Measurements from ENCODE around the gene STRBP. TPM values are rescaled to one million over a fixed set of nuclear protein-coding genes. Genes with fewer than 3 reads are reported as not detected.

Gene STRBP
- polyA plus RNA-seq, 3 donors: 48.1 to 51.9 (median 51.1) TPM

GRCh38 chr9:123107639-123108285, 160.6 kb downstream of the STRBP start:
- no peak for DNase-seq (ENCODE audit: low read depth in 3 of 3, low spot score in 2 of 3)

GRCh38 chr9:123105490-123105889, 162.9 kb downstream of the STRBP start:
- no peak for DNase-seq (ENCODE audit: low read depth in 3 of 3, low spot score in 2 of 3)

DNA sequence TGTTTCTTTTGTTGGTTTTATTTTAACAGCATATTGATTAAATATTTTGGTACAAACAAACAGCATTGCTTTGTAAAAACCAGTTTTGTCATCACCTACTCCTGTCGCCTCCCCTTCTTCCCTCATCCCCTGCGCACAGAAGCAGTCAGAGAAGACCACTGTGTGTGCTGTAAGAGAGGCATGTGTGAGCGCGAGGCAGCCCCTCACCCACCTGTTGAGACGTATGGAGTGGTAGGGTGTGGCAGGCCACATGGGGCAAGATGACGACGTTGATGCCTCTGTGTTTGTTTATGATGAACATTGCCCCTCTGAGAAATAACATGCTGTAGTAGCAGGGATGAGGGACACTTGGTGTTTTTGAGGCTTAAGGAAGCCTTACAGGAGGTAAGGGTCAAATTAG, 163.6 kb downstream of the STRBP start:
- no peak for DNase-seq (ENCODE audit: low read depth in 3 of 3, low spot score in 2 of 3)

GRCh38 chr9:123102375-123103113, 165.8 kb downstream of the STRBP start:
- DNase-seq (ENCODE audit: low read depth in 3 of 3, low spot score in 2 of 3): no peak

DNA sequence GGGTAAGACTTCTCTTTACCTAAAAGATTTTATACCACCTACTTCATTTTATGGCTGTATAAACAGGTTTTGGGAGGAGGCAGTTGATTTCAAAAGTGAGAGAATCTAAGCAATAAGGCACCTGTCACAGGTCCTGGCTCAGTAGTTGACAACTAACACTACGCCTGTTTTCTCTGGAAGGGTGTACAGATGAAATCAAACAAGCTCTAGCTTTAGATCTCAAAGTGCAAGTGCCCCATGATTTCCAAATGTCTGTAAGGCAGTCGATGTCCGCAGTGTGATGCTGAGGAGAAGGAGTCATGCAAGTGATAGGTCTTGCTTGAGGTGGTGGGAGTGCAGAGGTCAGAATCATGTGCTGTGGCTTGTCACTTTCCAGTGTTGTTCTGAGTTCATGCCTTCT, 168.8 kb downstream of the STRBP start:
- no peak for DNase-seq (ENCODE audit: low read depth in 3 of 3, low spot score in 2 of 3)

GRCh38 chr9:123099042-123099441, 169.3 kb downstream of the STRBP start:
- DNase-seq (ENCODE audit: low read depth in 3 of 3, low spot score in 2 of 3): no peak

DNA sequence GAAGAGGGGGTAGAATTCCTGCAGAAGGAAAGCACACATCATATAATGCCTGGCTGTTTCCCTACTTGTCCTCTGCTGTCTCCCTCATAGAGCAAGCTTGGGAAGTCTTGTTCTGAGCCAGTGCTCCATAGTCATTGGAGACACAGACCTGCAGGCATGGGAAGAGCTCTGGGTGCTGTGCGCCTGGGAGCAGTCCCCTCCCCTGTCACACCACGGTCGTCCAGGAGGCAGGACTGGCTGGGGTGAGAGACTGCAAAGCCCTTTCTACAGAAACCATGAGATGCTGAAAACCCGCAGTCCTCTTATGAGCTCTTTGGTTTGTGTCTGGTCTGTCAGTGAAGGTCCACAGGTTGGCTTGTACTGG, 170.3 kb downstream of the STRBP start:
- DNase-seq (ENCODE audit: low read depth in 3 of 3, low spot score in 2 of 3): no peak

DNA sequence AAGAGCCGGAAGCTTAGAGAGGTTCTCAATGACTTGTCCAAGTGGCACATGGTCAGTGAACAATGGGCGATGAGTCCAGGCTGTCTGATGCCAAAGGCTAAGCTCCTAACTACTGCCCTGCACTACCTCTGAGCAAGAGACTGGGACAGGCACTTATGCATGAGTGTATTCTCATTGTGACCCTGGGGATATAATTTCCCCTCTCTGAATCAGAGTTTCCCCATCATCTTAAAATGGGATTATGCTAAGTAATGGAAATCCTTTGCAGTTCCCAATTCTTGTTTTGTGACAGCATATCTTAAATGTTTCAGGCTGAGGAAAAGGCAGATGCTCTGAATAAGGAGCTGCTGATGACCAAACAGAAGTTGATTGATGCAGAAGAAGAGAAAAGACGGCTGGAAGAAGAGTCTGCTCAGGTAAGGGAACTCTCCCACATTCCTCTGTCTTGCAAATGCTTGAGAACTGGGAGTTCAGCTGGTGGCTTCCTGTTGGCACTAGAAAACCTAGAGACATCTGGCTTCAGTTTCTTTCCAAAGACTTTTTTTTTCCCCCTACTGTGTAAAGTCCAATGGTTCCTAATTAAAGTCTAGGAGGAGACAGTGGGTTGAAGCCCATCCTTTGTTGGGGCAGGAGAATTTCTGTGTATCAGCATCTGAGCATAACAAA, 170.8 kb downstream of the STRBP start:
- DNase-seq (ENCODE audit: low read depth in 3 of 3, low spot score in 2 of 3): no peak

GRCh38 chr9:123096987-123097386, 171.4 kb downstream of the STRBP start:
- DNase-seq (ENCODE audit: low read depth in 3 of 3, low spot score in 2 of 3): no peak

DNA sequence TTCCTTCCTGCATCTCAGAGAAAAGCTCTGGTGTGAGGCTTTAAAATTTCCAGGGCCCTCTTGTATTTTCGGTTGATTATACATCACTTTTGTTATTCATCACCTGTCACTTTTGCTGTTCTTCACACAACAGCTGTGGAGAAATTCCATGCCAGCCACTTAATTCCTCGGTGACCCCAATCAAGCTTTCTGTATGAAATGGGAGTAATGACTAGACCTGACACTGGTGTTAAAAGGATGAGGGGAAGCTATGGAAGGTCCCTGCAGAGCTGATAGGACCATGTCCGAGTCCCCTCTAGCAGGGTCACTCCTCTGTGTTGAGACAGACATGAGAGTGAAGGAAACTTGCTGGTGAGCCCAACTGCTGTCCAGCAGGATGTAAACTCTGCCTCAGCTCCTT, 175.2 kb downstream of the STRBP start:
- no peak for DNase-seq (ENCODE audit: low read depth in 3 of 3, low spot score in 2 of 3)

DNA sequence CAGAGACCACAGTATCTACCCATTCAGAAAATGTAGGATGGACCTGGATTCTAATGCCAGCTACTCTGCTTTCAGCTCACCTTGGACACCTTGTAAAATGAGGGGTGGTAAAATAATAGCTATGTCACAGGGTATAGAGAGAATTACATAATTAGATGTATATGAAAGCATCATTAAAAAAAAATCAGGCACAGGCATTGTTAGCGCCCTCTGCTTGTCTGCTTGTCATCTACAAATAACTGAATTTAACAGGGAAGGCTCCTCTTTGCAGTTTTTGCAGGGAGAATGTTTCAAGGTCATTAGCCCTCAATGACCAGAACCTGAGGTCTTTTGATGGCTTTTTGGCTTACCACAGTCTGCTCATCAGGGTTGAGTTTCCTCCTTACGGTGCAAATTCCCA, 176.9 kb downstream of the STRBP start:
- no peak for DNase-seq (ENCODE audit: low read depth in 3 of 3, low spot score in 2 of 3)

DNA sequence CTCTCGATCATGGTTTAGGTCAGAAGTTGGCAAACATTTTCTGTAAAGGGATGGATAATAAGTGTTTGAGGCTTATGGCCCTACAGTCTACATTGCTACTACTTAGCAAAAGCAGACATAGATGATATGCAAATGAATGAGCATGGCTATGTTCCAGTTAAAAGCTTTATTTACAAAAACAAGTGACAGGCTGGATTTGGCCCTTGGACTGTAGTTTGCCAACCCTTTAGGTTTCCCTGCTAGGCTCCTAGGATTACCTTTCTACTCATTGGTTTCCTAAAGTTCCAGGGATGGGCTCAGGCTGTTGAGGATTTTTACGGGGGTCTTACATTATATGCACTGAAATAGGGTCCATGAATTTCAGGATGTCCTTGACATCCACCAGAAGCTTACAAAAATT, 177.4 kb downstream of the STRBP start:
- no peak for DNase-seq (ENCODE audit: low read depth in 3 of 3, low spot score in 2 of 3)

- DNase-seq (ENCODE audit: low read depth in 3 of 3, low spot score in 2 of 3): no peak
Measured at GRCh38 chr9:123090198-123090896, 178.0 kb downstream of the STRBP start.

GRCh38 chr9:123089790-123090189, 178.6 kb downstream of the STRBP start:
- DNase-seq (ENCODE audit: low read depth in 3 of 3, low spot score in 2 of 3): no peak

GRCh38 chr9:123089040-123089439, 179.3 kb downstream of the STRBP start:
- DNase-seq (ENCODE audit: low read depth in 3 of 3, low spot score in 2 of 3): no peak

- no peak for DNase-seq (ENCODE audit: low read depth in 3 of 3, low spot score in 2 of 3)
Measured at GRCh38 chr9:123087359-123087888, 181.0 kb downstream of the STRBP start.

DNA sequence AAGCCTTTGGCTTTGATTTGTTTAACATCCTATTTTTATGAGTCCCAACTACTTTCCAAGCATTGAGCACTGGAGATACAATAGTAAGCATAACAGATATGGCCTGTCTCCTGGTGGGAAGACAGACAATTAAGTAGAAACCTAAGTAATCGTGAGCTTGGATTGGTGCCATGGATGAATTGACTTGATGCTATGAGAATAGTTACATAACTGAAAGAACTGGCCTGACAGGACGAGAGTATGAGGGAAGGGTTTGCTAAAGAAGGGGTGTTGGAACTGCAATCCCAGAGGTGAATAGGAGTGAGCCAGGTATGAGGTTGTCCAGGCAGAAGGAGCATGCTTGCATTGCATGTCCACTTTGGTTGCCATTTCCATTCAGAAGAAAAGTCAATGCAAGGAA, 182.5 kb downstream of the STRBP start:
- no peak for DNase-seq (ENCODE audit: low read depth in 3 of 3, low spot score in 2 of 3)

DNA sequence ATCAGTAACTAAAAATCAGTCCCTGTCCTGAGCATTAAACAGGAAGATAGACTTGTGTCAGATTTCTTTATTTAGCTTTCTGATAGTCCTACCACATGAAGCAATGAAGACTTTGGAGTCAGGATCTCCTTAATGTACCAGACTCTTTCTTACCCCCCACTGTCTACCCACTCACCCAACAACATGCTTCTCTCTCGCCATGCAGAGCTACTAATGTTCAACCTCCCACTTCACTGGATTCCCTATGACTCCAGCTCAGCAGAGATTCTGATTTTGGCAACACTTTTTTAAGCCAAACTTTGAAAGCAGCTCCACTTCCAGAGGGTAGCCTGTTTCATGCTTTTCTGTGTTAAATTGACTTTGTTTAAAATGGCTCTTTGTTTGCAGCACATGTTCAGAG, 184.1 kb downstream of the STRBP start:
- no peak for DNase-seq (ENCODE audit: low read depth in 3 of 3, low spot score in 2 of 3)

DNA sequence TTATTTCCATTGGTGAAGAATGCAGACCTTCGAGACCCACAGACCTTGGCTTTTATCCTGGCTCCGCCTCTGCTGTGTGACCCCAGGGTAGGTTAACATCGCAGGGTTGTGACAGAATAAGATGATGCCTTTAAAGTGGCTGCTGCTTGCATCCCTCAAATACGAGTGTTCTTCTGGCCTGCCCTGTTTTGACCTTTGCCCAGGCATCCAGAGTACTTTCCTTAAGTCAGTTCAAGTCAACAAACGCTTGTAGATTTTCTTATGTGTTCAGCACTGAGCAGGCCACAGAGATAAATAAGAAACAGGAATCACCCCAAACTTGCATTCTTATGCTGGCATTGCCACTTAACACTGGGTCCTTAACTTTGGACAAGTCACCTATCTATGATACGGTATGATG, 184.7 kb downstream of the STRBP start:
- no peak for DNase-seq (ENCODE audit: low read depth in 3 of 3, low spot score in 2 of 3)

- DNase-seq (ENCODE audit: low read depth in 3 of 3, low spot score in 2 of 3): peak in 1 of 3 donors; percentile 32
Measured at GRCh38 chr9:123081824-123082223, 186.6 kb downstream of the STRBP start.

DNA sequence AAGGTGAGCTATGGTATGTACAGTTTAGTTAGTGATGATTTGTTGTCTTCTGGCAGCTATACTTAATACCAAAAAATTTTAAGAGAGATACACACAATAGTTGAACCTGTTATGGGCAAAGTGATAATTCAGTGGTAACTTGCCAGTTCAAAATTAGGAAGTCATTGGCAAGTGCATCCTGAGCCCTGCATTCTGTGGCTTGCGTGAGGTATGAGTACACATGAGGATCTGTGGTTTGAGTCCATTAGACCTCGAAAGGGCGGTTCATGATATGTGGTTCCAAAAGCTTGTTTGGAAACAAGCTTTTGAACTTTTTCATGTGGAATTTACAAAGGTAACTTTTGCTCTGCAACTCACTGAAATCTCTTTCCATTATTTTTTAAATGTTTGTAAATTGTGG, 187.9 kb downstream of the STRBP start:
- DNase-seq (ENCODE audit: low read depth in 3 of 3, low spot score in 2 of 3): no peak

Data from right renal cortex interstitium (tissue), 3 donors.